ENCODE results near the gene HDAC6.

DNA sequence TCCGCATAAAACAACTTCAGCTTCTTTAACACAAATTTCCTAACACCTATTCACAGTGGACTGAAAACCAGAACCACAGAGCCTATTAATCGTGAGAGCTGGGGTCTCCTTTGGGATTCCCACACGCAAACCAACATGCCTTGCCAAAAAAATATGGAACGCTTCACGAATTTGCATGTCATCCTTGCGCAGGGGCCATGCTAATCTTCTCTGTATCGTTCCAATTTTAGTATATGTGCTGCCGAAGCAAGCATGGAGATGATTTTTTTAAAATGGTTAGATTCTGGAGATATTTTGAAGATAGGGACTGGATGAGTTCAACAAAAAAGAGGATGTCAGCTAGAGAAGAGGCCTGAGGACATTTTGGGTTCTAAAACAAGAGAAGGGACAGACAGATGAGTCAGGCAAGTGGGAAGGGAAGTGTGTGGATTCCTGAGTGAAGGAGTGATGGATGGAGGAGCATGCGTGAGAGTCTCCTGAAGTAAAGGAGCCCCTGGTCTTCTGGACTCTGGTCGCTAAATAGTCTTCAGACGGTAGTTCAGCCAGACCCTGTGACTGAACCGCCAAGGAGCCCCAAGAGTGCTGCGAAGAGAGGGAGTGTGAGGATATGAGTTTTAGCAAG lies 24.9 kb upstream of the HDAC6 start:
- TF ChIP-seq, protein P1, sequence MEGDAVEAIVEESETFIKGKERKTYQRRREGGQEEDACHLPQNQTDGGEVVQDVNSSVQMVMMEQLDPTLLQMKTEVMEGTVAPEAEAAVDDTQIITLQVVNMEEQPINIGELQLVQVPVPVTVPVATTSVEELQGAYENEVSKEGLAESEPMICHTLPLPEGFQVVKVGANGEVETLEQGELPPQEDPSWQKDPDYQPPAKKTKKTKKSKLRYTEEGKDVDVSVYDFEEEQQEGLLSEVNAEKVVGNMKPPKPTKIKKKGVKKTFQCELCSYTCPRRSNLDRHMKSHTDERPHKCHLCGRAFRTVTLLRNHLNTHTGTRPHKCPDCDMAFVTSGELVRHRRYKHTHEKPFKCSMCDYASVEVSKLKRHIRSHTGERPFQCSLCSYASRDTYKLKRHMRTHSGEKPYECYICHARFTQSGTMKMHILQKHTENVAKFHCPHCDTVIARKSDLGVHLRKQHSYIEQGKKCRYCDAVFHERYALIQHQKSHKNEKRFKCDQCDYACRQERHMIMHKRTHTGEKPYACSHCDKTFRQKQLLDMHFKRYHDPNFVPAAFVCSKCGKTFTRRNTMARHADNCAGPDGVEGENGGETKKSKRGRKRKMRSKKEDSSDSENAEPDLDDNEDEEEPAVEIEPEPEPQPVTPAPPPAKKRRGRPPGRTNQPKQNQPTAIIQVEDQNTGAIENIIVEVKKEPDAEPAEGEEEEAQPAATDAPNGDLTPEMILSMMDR (conservative IDR thresholded peaks at IDR 0.05; ENCODE audit: low read depth, low read length): no peak
- no peak for TF ChIP-seq EZH2 (IDR thresholded peaks at IDR 0.05; ENCODE audit: borderline replicate concordance, low read depth, low read length, poor library complexity, severe bottlenecking)

All from A673 (cell line).